Stimulated activated CD4-positive, alpha-beta T cell treated with anti-CD3 and anti-CD28 coated beads, Interleukin-1b, Interleukin-23, amount 100 ng/mL, for 4 hours (primary cell): ENCODE results near the gene KIF4B.

ENCODE experiments used
- DNase-seq, 2 donors: peaks; one replicate each; pipeline ENCODE4 v3.0.0-alpha.2; 2020; ENCODE audit warnings: low read depth in 2 of 2

The KIF4B gene

GRCh38 chr5:155052532-155052931, 39.0 kb downstream of the KIF4B start:
- no peak for DNase-seq

GRCh38 chr5:155053501-155053900, 39.9 kb downstream of the KIF4B start:
- no peak for DNase-seq

- DNase-seq = no peak
These were observed 43.2 kb downstream of the KIF4B start for GRCh38 chr5:155056644-155057269.

- DNase-seq = no peak
These were observed 44.1 kb downstream of the KIF4B start for GRCh38 chr5:155057626-155058025.

GRCh38 chr5:155064580-155064979, 51.0 kb downstream of the KIF4B start:
- no peak for DNase-seq

GRCh38 chr5:155066886-155067595, 53.5 kb downstream of the KIF4B start:
- DNase-seq = no peak
